ENCODE measurements around the gene MPEG1.

Gene MPEG1

GRCh38 chr11:59212744-59213631, at the start of gene MPEG1:
MPEG1 (minus strand) TSS chr11:59212927; CDS start chr11:59212865, 62 bp downstream.
- no peak for DNase-seq (ENCODE audit: low read depth, low spot score)

GRCh38 chr11:59262177-59262818, 49.6 kb upstream of the MPEG1 start:
- no peak for DNase-seq (ENCODE audit: low read depth, low spot score)

DNA sequence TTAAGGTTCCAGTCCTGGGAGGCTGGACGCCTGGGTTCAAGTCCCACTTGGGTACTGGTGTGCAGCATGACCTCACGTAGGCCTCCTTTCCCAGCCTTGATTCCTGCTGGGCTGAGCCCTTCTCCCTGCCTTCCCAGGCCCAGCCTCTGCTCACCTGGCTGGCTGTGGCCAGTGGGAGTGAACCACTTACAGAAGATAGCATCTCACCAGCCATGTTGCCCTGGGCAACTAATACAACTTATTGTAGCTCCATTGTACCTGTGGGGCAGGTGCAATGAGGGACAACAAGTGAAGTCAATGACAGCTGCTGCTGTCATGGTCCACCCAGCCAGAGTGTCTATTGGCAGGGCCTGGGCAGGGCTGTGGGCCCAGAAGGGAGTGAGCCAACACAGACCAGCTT, 48.4 kb upstream of the MPEG1 start:
- no peak for DNase-seq (ENCODE audit: low read depth, low spot score)

GRCh38 chr11:59259867-59260475, 47.2 kb upstream of the MPEG1 start:
- DNase-seq (ENCODE audit: low read depth, low spot score): no peak

- no peak for DNase-seq (ENCODE audit: low read depth, low spot score)
Observed at GRCh38 chr11:59259047-59259446, 46.3 kb upstream of the MPEG1 start.

DNA sequence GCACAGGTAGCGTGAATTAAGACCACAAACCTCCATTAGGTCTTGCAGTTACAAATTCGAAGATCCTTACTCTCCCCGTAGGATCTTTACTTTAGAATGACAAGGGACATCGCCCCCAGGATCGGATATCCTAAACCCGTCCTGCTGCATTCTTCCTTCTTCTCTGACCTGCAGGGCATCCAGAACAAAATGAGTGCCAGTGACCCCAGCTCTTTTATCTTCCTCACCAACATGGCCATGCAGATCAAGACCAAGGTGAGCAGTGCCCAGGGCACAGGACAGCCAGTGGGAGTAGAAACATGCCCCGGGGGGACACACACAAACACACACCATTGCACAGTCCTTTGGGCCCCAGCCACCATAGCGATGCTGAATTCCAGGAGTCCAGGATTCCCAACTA, 42.6 kb upstream of the MPEG1 start:
- no peak for DNase-seq (ENCODE audit: low read depth, low spot score)

GRCh38 chr11:59254286-59254685, 41.6 kb upstream of the MPEG1 start:
- no peak for DNase-seq (ENCODE audit: low read depth, low spot score)

GRCh38 chr11:59253001-59253400, 40.3 kb upstream of the MPEG1 start:
- DNase-seq (ENCODE audit: low read depth, low spot score): no peak

DNA sequence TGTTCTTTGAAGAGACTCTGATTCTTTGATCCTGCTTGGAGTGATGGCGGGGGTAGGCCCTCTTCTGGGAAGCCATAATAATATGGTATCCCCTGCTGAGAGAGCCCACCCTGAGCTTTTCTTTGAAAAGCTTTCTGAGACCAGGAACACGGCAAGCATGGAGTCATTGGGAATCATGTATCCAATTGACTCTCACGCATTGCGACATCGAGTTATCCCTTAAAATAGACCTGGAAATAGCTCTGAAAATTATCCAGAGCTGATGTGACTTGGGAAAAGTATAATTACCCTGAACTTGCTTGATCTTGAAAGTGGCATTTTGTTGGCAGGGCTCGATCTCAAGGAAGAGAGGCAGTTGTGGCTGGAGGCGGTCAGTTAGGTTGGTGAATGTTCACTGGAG, 36.8 kb upstream of the MPEG1 start:
- no peak for DNase-seq (ENCODE audit: low read depth, low spot score)

DNA sequence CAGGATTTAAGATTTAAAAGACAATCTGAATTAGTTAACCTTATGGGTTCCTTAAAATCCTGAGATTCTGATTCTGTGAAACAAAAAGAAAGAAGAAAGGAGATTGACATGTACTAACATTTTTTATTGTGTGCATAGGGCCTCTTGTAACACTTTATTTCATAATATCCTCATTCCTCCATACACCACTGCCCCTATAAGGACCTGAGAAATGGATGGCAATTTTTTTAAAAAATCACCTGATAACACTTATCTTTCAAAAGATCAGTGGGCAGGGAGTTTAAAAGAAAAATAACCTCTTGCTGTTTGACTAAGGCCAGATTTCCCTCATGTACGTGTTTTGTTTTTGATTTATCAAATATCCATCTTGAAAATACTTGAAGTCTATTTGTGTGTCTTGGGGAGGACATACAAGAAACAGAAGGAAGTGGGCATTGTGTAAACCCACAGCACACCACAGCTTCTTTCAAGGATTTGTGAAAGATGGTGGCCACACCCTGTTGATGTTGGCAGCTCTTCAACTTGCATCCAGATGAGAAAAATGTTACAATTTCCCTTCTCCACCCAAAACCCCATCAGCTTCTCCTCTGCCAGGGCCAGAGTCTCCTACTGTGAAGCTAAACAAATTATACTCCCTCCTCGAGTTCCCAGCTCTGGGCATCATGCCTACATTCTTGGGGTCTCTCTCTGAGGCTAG, 35.0 kb upstream of the MPEG1 start:
- DNase-seq (ENCODE audit: low read depth, low spot score): peak; percentile 43

DNA sequence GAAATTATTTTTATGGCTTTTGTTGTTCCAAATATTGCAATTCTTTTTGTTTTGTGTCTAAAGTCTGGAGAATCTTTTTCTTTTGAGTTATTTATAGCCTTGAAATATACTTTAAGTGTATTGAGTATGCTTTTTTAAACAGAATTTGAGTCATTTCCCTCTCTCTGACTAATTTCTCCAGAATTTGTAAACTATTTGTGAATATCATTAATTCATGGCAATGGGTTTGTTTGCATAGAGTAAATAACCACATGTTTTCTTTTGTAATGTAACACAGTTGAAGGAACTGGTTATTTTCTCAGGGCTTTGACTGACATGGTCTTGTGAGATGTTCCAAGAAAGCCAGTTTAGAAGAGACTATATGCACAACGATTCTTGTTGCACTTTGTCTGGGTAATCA, 30.9 kb upstream of the MPEG1 start:
- no peak for DNase-seq (ENCODE audit: low read depth, low spot score)

- DNase-seq (ENCODE audit: low read depth, low spot score): no peak
Observed at GRCh38 chr11:59240322-59240721, 27.6 kb upstream of the MPEG1 start.

DNA sequence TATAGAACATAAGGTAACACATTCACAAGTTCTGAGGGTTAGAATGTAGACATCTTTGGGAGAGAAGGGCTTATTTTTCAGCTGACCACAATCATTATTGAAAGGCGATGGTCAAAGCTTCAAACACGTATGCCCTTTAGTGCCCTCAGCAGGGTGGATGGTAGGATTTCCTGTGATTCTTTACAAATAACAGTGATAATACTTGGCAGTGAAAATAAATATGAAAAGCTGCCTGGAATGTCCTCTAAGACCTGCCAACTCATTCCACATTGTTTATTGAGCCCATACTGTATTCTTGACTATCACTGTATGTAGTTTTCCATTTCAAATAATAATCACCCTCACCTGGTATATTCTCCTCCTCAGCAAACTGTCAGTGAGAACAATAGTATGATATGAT, 13.7 kb upstream of the MPEG1 start:
- DNase-seq (ENCODE audit: low read depth, low spot score): no peak

DNA sequence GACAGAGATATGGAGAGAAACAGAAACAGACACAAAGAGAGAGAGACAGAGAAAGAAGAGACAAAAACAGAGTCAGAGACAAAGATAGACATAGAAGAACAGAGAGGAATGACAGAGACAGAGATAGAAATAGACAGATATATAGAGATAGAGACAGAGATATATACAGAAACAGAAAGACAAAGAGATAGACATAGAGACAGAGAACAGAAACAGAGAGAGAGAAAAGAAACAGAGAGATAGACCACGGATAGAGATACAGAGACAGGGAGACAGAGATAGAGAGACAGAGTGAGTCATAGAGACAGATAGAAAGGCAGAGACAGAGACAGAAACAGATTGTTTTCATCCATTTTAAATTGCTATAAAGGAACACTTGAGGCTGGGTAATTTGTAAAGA, 12.3 kb upstream of the MPEG1 start:
- no peak for DNase-seq (ENCODE audit: low read depth, low spot score)

DNA sequence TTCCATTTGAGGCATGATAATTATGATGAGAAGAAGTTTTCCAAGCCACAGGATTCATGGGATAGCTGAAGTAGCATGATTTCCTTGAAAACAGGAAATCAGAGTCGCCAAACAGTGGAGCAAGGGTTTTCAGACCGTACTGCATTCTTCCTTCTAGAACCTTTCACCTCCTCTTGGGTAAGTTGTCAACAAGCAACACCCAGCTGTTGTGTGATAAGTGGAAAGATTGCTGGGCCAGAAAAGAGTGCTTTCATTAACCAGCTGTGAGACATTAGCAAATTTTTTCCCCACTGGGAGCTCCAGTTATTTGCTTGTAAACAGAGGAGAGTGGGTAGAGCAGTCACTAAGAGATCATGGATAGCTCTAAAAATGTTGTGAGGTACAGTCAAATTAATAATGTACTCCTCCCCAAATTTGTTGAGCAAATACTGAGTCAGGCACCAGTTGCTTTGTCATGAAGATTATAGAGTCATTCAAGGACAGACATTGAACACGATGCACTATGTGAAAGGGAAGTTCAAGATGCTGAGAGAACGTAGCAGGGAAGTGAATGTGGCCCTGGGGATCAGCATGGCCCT, 11.7 kb upstream of the MPEG1 start:
- DNase-seq (ENCODE audit: low read depth, low spot score): no peak

GRCh38 chr11:59223611-59224010, 10.9 kb upstream of the MPEG1 start:
- no peak for DNase-seq (ENCODE audit: low read depth, low spot score)

DNA sequence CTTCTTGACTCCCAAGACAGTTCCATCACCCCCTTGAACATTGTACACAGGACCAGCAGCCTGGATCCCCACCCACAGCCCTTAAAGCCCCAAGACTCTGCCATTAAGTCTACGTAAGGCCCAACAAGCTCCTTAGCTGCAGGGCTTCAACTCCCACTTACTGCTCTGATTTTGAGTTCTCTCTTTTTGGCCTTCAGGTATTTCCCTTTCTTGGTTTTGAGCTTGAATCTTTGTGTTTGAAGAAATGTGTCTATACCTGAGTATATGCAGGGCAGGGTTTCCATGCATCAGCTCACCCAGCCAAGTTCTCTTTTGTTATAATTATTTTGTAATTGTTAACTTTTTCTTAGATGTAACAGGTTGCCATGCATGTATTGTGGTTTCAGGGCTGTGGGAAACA, 10.4 kb upstream of the MPEG1 start:
- DNase-seq (ENCODE audit: low read depth, low spot score): no peak

DNA sequence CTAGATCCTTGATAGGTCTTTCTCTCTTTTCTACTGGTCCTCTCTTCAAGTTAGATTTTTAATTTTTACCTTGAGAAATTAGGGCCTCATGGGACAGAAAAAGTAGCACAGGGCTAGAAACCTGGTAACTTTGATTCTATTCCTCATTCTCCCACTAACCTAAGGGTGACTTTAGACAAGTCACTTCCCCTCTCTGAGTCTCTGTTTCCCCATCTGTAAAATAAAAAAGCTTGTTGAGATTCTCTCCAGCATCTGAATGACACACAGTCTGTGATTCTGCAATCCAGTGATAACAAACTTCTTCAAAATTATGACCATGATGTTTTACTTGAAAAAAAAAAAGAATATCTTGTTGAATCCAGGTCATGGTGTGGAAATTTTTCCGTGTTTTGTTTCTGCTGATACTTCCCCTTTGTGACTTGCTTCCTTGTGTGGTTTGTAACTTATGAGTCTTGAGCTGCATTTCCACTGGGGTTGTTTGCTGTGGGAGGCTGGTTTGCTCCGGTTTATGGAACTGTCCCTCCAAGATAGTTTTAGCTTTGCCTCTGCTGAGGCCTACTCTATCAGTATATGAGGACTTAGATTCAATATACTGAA, 9.8 kb upstream of the MPEG1 start:
- no peak for DNase-seq (ENCODE audit: low read depth, low spot score)

DNA sequence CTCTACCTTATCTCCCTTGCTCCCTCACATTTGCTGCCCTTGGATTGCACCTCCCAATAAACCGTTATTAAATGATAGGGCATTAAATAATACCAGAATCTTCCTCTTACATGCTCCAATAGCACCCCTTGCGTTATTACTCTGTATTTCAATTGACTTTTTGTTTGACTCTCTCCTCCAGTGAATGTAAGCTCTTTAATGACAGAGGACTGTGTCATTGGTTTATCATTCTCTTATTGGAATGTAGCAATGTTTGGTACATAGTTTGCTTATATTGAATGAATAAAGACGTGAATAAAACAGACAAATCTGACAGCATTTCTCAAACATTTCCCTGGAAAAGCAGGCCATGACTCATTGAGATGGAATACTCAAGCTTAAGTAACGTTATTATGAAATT, 8.7 kb upstream of the MPEG1 start:
- no peak for DNase-seq (ENCODE audit: low read depth, low spot score)

DNA sequence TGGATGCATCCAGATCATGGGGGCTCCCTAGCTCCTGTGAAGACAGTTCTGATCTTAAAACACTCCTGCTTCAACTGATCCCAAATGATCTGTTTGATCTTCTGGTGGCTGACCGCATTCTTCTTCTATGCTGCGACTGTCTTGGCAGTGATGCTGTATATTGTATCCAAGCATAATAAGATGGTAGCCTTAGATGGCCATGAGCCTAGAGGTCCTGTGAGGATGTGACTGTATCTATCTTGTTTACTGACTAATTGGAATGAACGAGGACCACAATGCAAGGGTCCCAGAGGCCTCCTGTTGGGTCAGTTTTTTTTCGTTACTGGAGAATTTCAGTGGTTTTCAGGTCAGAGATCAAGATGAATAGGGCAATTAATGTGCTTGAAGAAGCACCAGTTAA, 7.1 kb upstream of the MPEG1 start:
- no peak for DNase-seq (ENCODE audit: low read depth, low spot score)

GRCh38 chr11:59218893-59219292, 6.2 kb upstream of the MPEG1 start:
- DNase-seq (ENCODE audit: low read depth, low spot score): no peak

All from astrocyte of the hippocampus (primary cell).